Calu3 (cell line): ENCODE results near the gene WBP1L. TPM values are rescaled to one million over a fixed set of nuclear protein-coding genes. Genes with fewer than 3 reads are reported as not detected.
"Not testable (repeated sequence)": the region's sequence is repeated elsewhere in the genome, so short reads cannot be mapped to it uniquely, and the experiment has no call there.

Source experiments
- Bru-seq: library from RNA; stranded (reverse); fragments of 400-500 nt; gene quantifications from one replicate; lab custom pipeline; 2021; lab: Mats Ljungman, UMichigan
- BruChase-seq, 2 experiments: library from RNA; stranded (reverse); fragments of 400-500 nt; gene quantifications; one replicate each; lab custom pipeline; 2021; lab: Mats Ljungman, UMichigan
- BruUV-seq: library from RNA; stranded (reverse); fragments of 400-500 nt; replicated peaks from 2 replicates; lab custom pipeline; 2021; lab: Mats Ljungman, UMichigan
- CTCF ChIA-PET: fragments of 300-600 bp; sonication (Branson Sonifier 250); formaldehyde crosslinking; loops from one replicate; lab custom pipeline; 2022; ENCODE audit warnings: antibody characterized with exemption; lab: Charles Lee
- DNase-seq: peaks from one replicate; pipeline ENCODE4 v3.0.0; 2022
- H3K27ac Mint-ChIP-seq: one replicate; pipeline ENCODE4 v1.8.0; 2022; ENCODE audit warnings: mixed read lengths; ENCODE audit not compliant: unreplicated experiment
- H3K27me3 Mint-ChIP-seq: one replicate; pipeline ENCODE4 v1.8.0; 2022; ENCODE audit warnings: mixed read lengths; ENCODE audit not compliant: unreplicated experiment
- H3K36me3 Mint-ChIP-seq: one replicate; pipeline ENCODE4 v1.8.0; 2022; ENCODE audit warnings: mild to moderate bottlenecking, moderate library complexity, mixed read lengths; ENCODE audit not compliant: insufficient read depth, unreplicated experiment
- H3K4me1 Mint-ChIP-seq: one replicate; pipeline ENCODE4 v1.8.0; 2022; ENCODE audit warnings: mild to moderate bottlenecking, low read depth, mixed read lengths; ENCODE audit not compliant: unreplicated experiment
- H3K4me3 Mint-ChIP-seq: one replicate; pipeline ENCODE4 v1.8.0; 2022; ENCODE audit warnings: mild to moderate bottlenecking, low read depth, moderate library complexity, mixed read lengths; ENCODE audit not compliant: unreplicated experiment
- H3K9me3 Mint-ChIP-seq: one replicate; pipeline ENCODE4 v1.8.0; 2022; ENCODE audit warnings: low read depth, mixed read lengths; ENCODE audit not compliant: unreplicated experiment
- CTCF ChIP-seq: fragments of 200-600 bp; IDR thresholded peaks from one replicate; pipeline ENCODE4 v1.8.0; 2022; ENCODE audit warnings: antibody characterized with exemption; ENCODE audit not compliant: unreplicated experiment
- intact Hi-C: fragments of 100-400 bp; cut with micrococcal nuclease; formaldehyde crosslinking; loops from one replicate; pipeline ENCODE4 v1.10.0; 2022; ENCODE audit not compliant: unreplicated experiment
- long read RNA-seq: library from polyadenylated mRNA; stranded (forward); transcript quantifications from one replicate; pipeline ENCODE4 v2.0.0, GENCODE V29; 2022
- total RNA-seq: library from RNA; stranded (reverse); gene quantifications from 2 replicates; pipeline ENCODE4 v1.2.3, GENCODE V29; 2022

Gene WBP1L
- total RNA-seq = 19.9 and 26.0 TPM in 2 replicates
- percentile 63 among the genes with signal in this experiment for Bru-seq, nascent RNA
- percentile 72 among the genes with signal in this experiment for BruChase-seq, experiment 1, labeled RNA remaining after a 6-hour chase
- BruChase-seq, experiment 2, labeled RNA remaining after a 2-hour chase = percentile 70 among the genes with signal in this experiment
- long read RNA-seq, transcript WBP1L-203 (4 exons, 1,428 nt) = major isoform, 10 of 18 reads
- long read RNA-seq, partial matches to known transcripts = 7 of 18 reads
- long read RNA-seq, other reads (novel, unspliced or antisense) = 1 of 18 reads

GRCh38 chr10:102743588-102744373 lies at the start of gene WBP1L:
WBP1L (plus strand) TSS chr10:102743948; CDS start chr10:102744054, 106 bp downstream.
- DNase-seq = peak; percentile 91
- CTCF ChIA-PET = interaction anchor here (0.7 to 1.0 kb wide), 2 partner anchors 10 to 755 kb away, joined by 3 to 5 read pairs; no protein-coding TSS in a partner anchor
- Mint-ChIP-seq H3K36me3 (peaks cover 23% of the 10 kb centered on the region), H3K27ac (peak within 1 kb of the TSS; percentile 96), H3K27me3 (no peaks in the 10 kb centered on the region), H3K4me1 (peaks cover 15% of the 10 kb centered on the region), H3K9me3 (peaks cover 3% of the 10 kb centered on the region), H3K4me3 (peak within 1 kb of the TSS; percentile 96)
- intact Hi-C loops = no loop called here
- no peak for TF ChIP-seq CTCF
- BruUV-seq = no TSS peak

- DNase-seq, intact Hi-C loops, H3K27ac Mint-ChIP-seq, CTCF ChIA-PET, BruUV-seq, H3K27me3 Mint-ChIP-seq, H3K4me1 Mint-ChIP-seq, H3K4me3 Mint-ChIP-seq, H3K9me3 Mint-ChIP-seq, H3K36me3 Mint-ChIP-seq: not testable (repeated sequence)
Observed at GRCh38 chr10:102695401-102695800, 48.3 kb upstream of the WBP1L start.

- BruUV-seq = no TSS peak
- Mint-ChIP-seq H3K27ac (no peak overlapping the region), H3K36me3 (no peaks in the 10 kb centered on the region), H3K4me1 (no peaks in the 10 kb centered on the region), H3K4me3 (no peak overlapping the region), H3K27me3 (no peaks in the 10 kb centered on the region), H3K9me3 (no peaks in the 10 kb centered on the region)
- no peak for DNase-seq
- intact Hi-C loops = no loop called here
- CTCF ChIA-PET = no interaction called here
- no peak for TF ChIP-seq CTCF
Observed at GRCh38 chr10:102696736-102697135, 47.0 kb upstream of the WBP1L start.

GRCh38 chr10:102698894-102699293 lies 44.9 kb upstream of the WBP1L start:
- no peaks in the 10 kb centered on the region for H3K4me1 Mint-ChIP-seq
- CTCF ChIA-PET = no interaction called here

More at GRCh38 chr10:102698894-102699293, 44.9 kb upstream of the WBP1L start:
- no peak for DNase-seq
- H3K9me3 Mint-ChIP-seq = no peaks in the 10 kb centered on the region
- no peaks in the 10 kb centered on the region for H3K27me3 Mint-ChIP-seq
- no peak for TF ChIP-seq CTCF
- H3K27ac Mint-ChIP-seq = no peak overlapping the region
- H3K36me3 Mint-ChIP-seq = no peaks in the 10 kb centered on the region
- no peak overlapping the region for H3K4me3 Mint-ChIP-seq
- BruUV-seq = no TSS peak
- intact Hi-C loops = no loop called here
